Measurements from ENCODE around the gene SLC5A6.
A peak's percentile ranks its signal among the peaks of the same experiment; 100 is the strongest.

The SLC5A6 gene

GRCh38 chr2:27211943-27212625, at the start of gene SLC5A6, which contains the start of gene ATRAID:
Gene SLC5A6 (minus strand): TSS chr2:27212268. CDS start chr2:27207650, 4,618 bp downstream.
Gene ATRAID (plus strand): TSS chr2:27212041. CDS start chr2:27212369, 328 bp downstream.
- peaks cover 2% of the 10 kb centered on the region for H3K4me1 ChIP-seq (ENCODE audit: control insufficient read depth, insufficient read depth, low read length)
- no peaks in the 10 kb centered on the region for H3K27me3 ChIP-seq (ENCODE audit: control insufficient read depth, insufficient read depth, low read length)
- H3K4me3 ChIP-seq (ENCODE audit: low read depth, low read length), result peak within 1 kb of the TSS; percentile 95
- H3K9me3 ChIP-seq (ENCODE audit: control insufficient read depth, insufficient read depth, low read length), result no peaks in the 10 kb centered on the region
- H3K36me3 ChIP-seq (ENCODE audit: control insufficient read depth, insufficient read depth, low read length), result peaks cover 20% of the 10 kb centered on the region
- H3K9ac ChIP-seq (ENCODE audit: low read depth, low read length), result peak within 1 kb of the TSS; percentile 96

DNA sequence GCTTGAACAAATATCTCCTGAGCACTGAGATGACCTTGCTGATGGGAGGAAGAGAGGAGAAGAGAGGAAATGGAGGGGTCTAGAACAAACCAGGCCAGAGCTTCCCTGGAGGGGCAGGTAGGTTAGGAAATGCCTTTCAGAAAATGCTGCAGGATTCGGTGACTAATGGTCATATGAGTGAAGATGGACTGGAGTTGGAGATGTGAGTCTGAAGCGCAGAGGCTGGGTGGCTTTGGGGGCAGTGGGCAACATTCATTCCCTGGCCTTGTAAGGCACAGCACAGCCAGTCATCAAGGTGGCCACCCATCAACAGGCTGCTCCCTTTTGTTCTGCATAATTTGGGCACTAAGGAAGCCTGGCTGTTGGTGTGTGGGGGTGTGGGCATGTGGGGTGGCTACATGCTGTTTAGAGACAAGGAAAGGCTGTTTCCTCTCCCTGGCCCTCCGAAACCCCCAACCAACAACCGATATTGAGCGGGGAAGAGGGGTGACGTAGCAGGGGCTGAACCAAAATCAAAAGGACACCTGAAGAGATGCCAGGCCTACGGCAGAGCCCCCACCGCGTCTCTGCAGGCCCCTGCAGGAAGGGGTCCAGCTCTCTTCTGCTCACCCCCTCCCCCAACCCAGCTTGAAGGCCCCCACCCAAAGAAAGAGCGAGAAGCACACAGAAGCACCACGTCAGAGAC, 49.3 kb upstream of the SLC5A6 start:
- Histone ChIP-seq H3K9me3 (ENCODE audit: control insufficient read depth, insufficient read depth, low read length) (no peaks in the 10 kb centered on the region), H3K4me3 (ENCODE audit: low read depth, low read length) (peak overlapping the region; percentile 58), H3K27me3 (ENCODE audit: control insufficient read depth, insufficient read depth, low read length) (peaks cover 62% of the 10 kb centered on the region), H3K9ac (ENCODE audit: low read depth, low read length) (no peak overlapping the region), H3K4me1 (ENCODE audit: control insufficient read depth, insufficient read depth, low read length) (no peaks in the 10 kb centered on the region), H3K36me3 (ENCODE audit: control insufficient read depth, insufficient read depth, low read length) (no peaks in the 10 kb centered on the region)

DNA sequence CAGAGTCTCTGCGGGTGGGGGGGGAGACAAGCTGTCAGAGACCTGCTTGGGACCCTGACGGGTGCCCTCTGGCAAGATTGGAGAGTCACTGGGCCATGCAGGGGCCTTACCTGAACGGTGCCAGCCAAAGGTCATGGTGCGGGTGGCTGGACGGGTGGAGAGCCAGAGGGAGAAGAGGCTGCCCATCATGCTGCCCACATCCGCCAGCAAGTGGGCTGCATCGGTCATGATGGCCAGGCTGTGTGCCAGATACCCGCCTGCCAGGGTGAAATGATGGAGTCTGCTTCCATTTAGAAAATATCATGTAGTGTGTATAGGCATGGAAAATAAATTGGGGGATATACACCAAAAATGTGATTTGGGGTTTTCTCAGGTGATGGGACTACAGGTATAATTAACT, 46.0 kb upstream of the SLC5A6 start:
- H3K9ac ChIP-seq (ENCODE audit: low read depth, low read length), result no peak overlapping the region
- no peaks in the 10 kb centered on the region for H3K36me3 ChIP-seq (ENCODE audit: control insufficient read depth, insufficient read depth, low read length)
- H3K4me3 ChIP-seq (ENCODE audit: low read depth, low read length), result no peak overlapping the region
- no peaks in the 10 kb centered on the region for H3K9me3 ChIP-seq (ENCODE audit: control insufficient read depth, insufficient read depth, low read length)
- no peaks in the 10 kb centered on the region for H3K4me1 ChIP-seq (ENCODE audit: control insufficient read depth, insufficient read depth, low read length)
- peaks cover 28% of the 10 kb centered on the region for H3K27me3 ChIP-seq (ENCODE audit: control insufficient read depth, insufficient read depth, low read length)

- Histone ChIP-seq H3K4me3 (ENCODE audit: low read depth, low read length) (no peak overlapping the region), H3K9me3 (ENCODE audit: control insufficient read depth, insufficient read depth, low read length) (no peaks in the 10 kb centered on the region), H3K27me3 (ENCODE audit: control insufficient read depth, insufficient read depth, low read length) (peaks cover 25% of the 10 kb centered on the region), H3K4me1 (ENCODE audit: control insufficient read depth, insufficient read depth, low read length) (peaks cover under 1% of the 10 kb centered on the region), H3K36me3 (ENCODE audit: control insufficient read depth, insufficient read depth, low read length) (no peaks in the 10 kb centered on the region), H3K9ac (ENCODE audit: low read depth, low read length) (no peak overlapping the region)
Observed at GRCh38 chr2:27256855-27257454, 44.9 kb upstream of the SLC5A6 start.

- Histone ChIP-seq H3K36me3 (ENCODE audit: control insufficient read depth, insufficient read depth, low read length) (no peaks in the 10 kb centered on the region), H3K4me3 (ENCODE audit: low read depth, low read length) (no peak overlapping the region), H3K4me1 (ENCODE audit: control insufficient read depth, insufficient read depth, low read length) (peaks cover 7% of the 10 kb centered on the region)
Observed at GRCh38 chr2:27255660-27256059, 43.6 kb upstream of the SLC5A6 start.

GRCh38 chr2:27255187-27255586, 43.1 kb upstream of the SLC5A6 start:
- H3K36me3 ChIP-seq (ENCODE audit: control insufficient read depth, insufficient read depth, low read length), result no peaks in the 10 kb centered on the region
- H3K9ac ChIP-seq (ENCODE audit: low read depth, low read length), result no peak overlapping the region
- H3K9me3 ChIP-seq (ENCODE audit: control insufficient read depth, insufficient read depth, low read length), result no peaks in the 10 kb centered on the region
- no peak overlapping the region for H3K4me3 ChIP-seq (ENCODE audit: low read depth, low read length)
- peaks cover 18% of the 10 kb centered on the region for H3K27me3 ChIP-seq (ENCODE audit: control insufficient read depth, insufficient read depth, low read length)
- H3K4me1 ChIP-seq (ENCODE audit: control insufficient read depth, insufficient read depth, low read length), result peaks cover 9% of the 10 kb centered on the region

More at GRCh38 chr2:27255660-27256059, 43.6 kb upstream of the SLC5A6 start:
- no peaks in the 10 kb centered on the region for H3K9me3 ChIP-seq (ENCODE audit: control insufficient read depth, insufficient read depth, low read length)
- H3K9ac ChIP-seq (ENCODE audit: low read depth, low read length), result no peak overlapping the region
- H3K27me3 ChIP-seq (ENCODE audit: control insufficient read depth, insufficient read depth, low read length), result peaks cover 23% of the 10 kb centered on the region

- H3K36me3 ChIP-seq (ENCODE audit: control insufficient read depth, insufficient read depth, low read length), result no peaks in the 10 kb centered on the region
- H3K4me3 ChIP-seq (ENCODE audit: low read depth, low read length), result no peak overlapping the region
- peaks cover 12% of the 10 kb centered on the region for H3K27me3 ChIP-seq (ENCODE audit: control insufficient read depth, insufficient read depth, low read length)
- peaks cover 9% of the 10 kb centered on the region for H3K4me1 ChIP-seq (ENCODE audit: control insufficient read depth, insufficient read depth, low read length)
- H3K9ac ChIP-seq (ENCODE audit: low read depth, low read length), result no peak overlapping the region
- H3K9me3 ChIP-seq (ENCODE audit: control insufficient read depth, insufficient read depth, low read length), result no peaks in the 10 kb centered on the region
Observed at GRCh38 chr2:27251766-27252165, 39.7 kb upstream of the SLC5A6 start.

DNA sequence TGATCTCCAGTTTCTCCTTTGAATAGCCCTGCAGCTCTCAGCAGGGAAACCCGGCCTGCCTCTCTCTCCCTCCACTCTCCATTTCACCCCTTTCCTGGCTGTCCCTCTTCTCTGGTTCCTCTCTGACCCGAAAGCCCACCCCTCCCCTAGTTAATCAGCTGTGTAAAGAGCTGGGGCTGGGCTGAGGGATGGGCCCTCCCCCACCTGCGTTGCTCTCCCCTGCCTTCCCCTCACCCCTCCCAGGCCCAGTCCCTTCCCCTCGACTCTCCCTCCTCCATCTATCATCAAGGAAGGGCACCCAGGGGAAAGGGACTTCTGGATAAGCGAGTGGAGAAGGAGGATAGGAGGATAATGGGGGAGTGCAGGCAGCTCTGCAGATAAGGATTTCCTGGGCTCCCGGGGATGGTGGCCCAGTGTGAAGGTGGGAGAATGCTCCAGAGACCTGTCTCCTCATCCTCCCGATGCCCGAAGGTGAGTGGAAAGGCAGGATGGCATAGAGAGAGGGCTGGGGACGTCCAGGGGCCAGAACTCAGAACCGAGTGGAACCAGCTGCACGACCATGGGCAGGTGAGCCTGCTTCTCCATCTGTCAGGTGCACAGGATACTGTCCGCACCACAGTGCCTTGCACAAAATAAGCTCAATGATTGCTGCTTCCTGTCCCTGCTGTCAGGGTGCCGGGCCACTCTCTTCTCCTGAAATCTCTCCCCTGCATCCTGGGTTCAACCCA, 38.7 kb upstream of the SLC5A6 start:
- H3K4me1 ChIP-seq (ENCODE audit: control insufficient read depth, insufficient read depth, low read length), result peaks cover 9% of the 10 kb centered on the region
- peak overlapping the region; percentile 45 for H3K4me3 ChIP-seq (ENCODE audit: low read depth, low read length)
- H3K9me3 ChIP-seq (ENCODE audit: control insufficient read depth, insufficient read depth, low read length), result no peaks in the 10 kb centered on the region
- H3K36me3 ChIP-seq (ENCODE audit: control insufficient read depth, insufficient read depth, low read length), result no peaks in the 10 kb centered on the region
- peaks cover 12% of the 10 kb centered on the region for H3K27me3 ChIP-seq (ENCODE audit: control insufficient read depth, insufficient read depth, low read length)
- H3K9ac ChIP-seq (ENCODE audit: low read depth, low read length), result no peak overlapping the region

GRCh38 chr2:27249891-27250651, 38.0 kb upstream of the SLC5A6 start:
- no peaks in the 10 kb centered on the region for H3K9me3 ChIP-seq (ENCODE audit: control insufficient read depth, insufficient read depth, low read length)
- peak overlapping the region; percentile 45 for H3K4me3 ChIP-seq (ENCODE audit: low read depth, low read length)
- peak overlapping the region; percentile 32 for H3K9ac ChIP-seq (ENCODE audit: low read depth, low read length)
- H3K27me3 ChIP-seq (ENCODE audit: control insufficient read depth, insufficient read depth, low read length), result peaks cover 12% of the 10 kb centered on the region
- peaks cover 3% of the 10 kb centered on the region for H3K36me3 ChIP-seq (ENCODE audit: control insufficient read depth, insufficient read depth, low read length)
- H3K4me1 ChIP-seq (ENCODE audit: control insufficient read depth, insufficient read depth, low read length), result peaks cover 9% of the 10 kb centered on the region

DNA sequence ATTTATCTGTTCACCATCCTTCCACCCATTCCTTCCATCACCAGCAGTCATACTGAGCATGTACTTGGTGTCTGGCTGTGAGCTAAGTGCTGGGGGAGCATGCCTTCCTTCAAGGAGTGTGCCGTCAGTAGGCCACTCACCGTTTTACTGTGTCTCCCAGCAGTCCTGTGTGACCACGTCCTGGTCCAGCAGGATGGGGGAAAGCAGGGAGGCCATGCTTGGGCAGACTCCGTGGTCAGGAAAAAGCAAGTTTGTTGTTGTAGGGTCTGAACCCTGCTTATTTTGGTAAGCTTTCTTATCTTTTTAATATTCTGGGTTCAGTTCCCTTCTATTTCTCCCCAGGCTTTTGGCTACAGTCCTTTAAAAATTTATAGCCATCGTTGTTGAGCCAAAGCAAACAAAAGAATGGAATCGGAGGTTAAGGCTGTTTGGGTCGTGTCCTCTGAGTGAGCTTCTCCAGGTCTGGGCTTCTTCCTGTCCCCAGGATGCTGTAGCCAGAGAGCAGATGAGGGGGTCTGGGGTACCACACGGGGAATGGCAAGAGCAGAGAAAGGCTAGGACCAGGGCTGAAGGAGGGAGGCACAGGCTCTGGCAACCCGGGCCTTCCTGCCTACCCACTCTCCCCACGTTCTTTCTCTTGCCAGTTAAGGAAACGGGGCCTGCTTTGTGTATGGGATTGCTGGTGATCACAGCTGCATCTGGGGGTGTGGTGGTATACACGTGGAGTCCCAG, 37.3 kb upstream of the SLC5A6 start:
- no peaks in the 10 kb centered on the region for H3K9me3 ChIP-seq (ENCODE audit: control insufficient read depth, insufficient read depth, low read length)
- no peak overlapping the region for H3K9ac ChIP-seq (ENCODE audit: low read depth, low read length)
- H3K4me3 ChIP-seq (ENCODE audit: low read depth, low read length), result no peak overlapping the region
- H3K27me3 ChIP-seq (ENCODE audit: control insufficient read depth, insufficient read depth, low read length), result peaks cover 12% of the 10 kb centered on the region
- peaks cover 8% of the 10 kb centered on the region for H3K36me3 ChIP-seq (ENCODE audit: control insufficient read depth, insufficient read depth, low read length)
- H3K4me1 ChIP-seq (ENCODE audit: control insufficient read depth, insufficient read depth, low read length), result peaks cover 9% of the 10 kb centered on the region
